ENCODE data around the gene DHRS7.

DNA sequence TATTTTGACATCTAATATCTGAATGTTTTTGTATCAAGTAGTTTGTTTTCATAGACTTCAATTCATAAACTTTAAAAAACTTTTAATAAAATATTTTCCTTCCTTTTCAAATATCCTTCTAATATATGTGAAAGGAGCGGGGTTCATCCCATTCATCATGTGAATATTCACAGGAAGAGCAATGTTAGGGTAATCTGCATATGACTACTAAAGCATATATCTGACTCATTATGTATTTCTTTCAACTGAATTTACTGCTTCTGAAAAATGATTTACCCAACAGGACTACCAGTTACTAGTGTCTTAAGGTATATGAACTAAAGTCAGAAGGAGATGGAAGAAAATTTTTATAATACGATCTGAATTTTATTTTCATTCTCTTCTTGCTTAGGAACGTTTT, 30.5 kb downstream of the DHRS7 start:
- TF ChIP-seq, protein P1, sequence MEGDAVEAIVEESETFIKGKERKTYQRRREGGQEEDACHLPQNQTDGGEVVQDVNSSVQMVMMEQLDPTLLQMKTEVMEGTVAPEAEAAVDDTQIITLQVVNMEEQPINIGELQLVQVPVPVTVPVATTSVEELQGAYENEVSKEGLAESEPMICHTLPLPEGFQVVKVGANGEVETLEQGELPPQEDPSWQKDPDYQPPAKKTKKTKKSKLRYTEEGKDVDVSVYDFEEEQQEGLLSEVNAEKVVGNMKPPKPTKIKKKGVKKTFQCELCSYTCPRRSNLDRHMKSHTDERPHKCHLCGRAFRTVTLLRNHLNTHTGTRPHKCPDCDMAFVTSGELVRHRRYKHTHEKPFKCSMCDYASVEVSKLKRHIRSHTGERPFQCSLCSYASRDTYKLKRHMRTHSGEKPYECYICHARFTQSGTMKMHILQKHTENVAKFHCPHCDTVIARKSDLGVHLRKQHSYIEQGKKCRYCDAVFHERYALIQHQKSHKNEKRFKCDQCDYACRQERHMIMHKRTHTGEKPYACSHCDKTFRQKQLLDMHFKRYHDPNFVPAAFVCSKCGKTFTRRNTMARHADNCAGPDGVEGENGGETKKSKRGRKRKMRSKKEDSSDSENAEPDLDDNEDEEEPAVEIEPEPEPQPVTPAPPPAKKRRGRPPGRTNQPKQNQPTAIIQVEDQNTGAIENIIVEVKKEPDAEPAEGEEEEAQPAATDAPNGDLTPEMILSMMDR (IDR thresholded peaks at IDR 0.05): no peak
- TF ChIP-seq POLR2A (IDR thresholded peaks at IDR 0.05): no peak
